Measurements from ENCODE around the gene PRRX2. TPM values are rescaled to one million over a fixed set of nuclear protein-coding genes. Genes with fewer than 3 reads are reported as not detected.

The PRRX2 gene
- total RNA-seq, 1 experiment from 2014 or later: 10.7 TPM

DNA sequence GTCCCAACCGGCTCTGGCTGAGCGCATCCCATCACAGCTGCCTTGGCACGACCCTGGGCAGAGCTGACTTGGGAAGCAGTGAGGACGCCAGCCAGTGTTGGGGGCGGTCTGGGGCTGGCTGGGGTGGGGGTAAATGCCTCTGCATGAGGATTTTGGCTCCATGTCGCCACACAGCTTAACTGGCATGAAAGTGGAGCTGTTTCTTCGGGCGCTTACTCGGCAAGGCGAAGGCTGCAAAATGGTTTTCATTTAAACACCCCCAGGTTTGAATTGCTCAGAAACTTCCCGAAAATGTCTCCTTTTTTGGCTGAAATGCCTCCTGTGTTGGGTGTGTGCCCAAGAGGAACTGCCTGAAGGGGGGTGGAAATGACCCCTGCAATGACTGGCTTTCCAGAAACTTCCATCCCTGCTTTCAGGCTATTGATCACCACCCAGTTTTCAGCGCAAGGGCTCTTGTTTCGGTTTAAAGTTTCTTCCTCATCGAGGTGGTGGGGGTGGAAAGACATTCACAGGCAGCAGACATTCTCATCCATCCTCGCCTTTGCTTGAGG, 49.1 kb downstream of the PRRX2 start (continued):
- TF ChIP-seq, protein P1, sequence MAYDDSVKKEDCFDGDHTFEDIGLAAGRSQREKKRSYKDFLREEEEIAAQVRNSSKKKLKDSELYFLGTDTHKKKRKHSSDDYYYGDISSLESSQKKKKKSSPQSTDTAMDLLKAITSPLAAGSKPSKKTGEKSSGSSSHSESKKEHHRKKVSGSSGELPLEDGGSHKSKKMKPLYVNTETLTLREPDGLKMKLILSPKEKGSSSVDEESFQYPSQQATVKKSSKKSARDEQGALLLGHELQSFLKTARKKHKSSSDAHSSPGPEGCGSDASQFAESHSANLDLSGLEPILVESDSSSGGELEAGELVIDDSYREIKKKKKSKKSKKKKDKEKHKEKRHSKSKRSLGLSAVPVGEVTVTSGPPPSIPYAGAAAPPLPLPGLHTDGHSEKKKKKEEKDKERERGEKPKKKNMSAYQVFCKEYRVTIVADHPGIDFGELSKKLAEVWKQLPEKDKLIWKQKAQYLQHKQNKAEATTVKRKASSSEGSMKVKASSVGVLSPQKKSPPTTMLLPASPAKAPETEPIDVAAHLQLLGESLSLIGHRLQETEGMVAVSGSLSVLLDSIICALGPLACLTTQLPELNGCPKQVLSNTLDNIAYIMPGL (CRISPR knock-in tag; IDR thresholded peaks at IDR 0.05): no peak

DNA sequence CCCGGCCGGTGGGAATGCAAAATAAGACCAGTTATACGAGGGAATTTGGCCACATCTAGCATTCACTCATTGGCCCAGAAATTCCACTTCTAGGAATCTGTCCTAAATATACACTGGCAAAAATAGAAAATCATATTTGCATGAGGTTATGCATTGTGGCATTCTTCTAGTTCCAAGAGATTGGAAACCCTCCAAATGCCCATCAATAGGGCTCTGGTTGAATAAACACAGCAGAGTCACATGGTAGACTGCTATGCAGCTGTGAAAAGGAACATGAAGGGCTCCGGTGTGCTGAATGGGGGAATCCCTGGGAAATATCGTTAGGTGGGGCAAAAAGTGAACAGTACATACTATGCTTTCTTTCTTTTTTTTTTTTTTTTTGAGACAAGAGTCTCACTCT, 50.6 kb downstream of the PRRX2 start:
- ChIA-PET CTCF (interaction anchor here (1.3 to 3.1 kb wide), 2 partner anchors 11 to 74 kb away, joined by 4 to 15 read pairs; no protein-coding TSS in a partner anchor), POLR2A (no interaction called here)
- H3K36me3 Mint-ChIP-seq: no peaks in the 10 kb centered on the region
- H3K27me3 Mint-ChIP-seq (ENCODE audit: low read depth): peaks cover 3% of the 10 kb centered on the region; the same call in 1 of the 2 replicates
- no peak overlapping the region for H3K4me3 Mint-ChIP-seq
- peaks cover 6% of the 10 kb centered on the region; the same call in 1 of the 2 replicates for H3K4me1 Mint-ChIP-seq
- H3K27ac Mint-ChIP-seq: no peak overlapping the region
- DNase-seq (ENCODE audit: low spot score) (no peak), ATAC-seq (no peak)
- no peaks in the 10 kb centered on the region for H3K9me3 Mint-ChIP-seq
- TF ChIP-seq, protein P2, sequence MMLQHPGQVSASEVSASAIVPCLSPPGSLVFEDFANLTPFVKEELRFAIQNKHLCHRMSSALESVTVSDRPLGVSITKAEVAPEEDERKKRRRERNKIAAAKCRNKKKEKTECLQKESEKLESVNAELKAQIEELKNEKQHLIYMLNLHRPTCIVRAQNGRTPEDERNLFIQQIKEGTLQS (CRISPR knock-in tag; conservative IDR thresholded peaks at IDR 0.05): no peak
- TF ChIP-seq CREM (CRISPR knock-in tag; IDR thresholded peaks at IDR 0.05) (no peak), RELA (CRISPR knock-in tag; IDR thresholded peaks at IDR 0.05; ENCODE audit: borderline replicate concordance) (no peak)
- TF ChIP-seq, protein P3, sequence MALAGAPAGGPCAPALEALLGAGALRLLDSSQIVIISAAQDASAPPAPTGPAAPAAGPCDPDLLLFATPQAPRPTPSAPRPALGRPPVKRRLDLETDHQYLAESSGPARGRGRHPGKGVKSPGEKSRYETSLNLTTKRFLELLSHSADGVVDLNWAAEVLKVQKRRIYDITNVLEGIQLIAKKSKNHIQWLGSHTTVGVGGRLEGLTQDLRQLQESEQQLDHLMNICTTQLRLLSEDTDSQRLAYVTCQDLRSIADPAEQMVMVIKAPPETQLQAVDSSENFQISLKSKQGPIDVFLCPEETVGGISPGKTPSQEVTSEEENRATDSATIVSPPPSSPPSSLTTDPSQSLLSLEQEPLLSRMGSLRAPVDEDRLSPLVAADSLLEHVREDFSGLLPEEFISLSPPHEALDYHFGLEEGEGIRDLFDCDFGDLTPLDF (CRISPR knock-in tag; IDR thresholded peaks at IDR 0.05): no peak

DNA sequence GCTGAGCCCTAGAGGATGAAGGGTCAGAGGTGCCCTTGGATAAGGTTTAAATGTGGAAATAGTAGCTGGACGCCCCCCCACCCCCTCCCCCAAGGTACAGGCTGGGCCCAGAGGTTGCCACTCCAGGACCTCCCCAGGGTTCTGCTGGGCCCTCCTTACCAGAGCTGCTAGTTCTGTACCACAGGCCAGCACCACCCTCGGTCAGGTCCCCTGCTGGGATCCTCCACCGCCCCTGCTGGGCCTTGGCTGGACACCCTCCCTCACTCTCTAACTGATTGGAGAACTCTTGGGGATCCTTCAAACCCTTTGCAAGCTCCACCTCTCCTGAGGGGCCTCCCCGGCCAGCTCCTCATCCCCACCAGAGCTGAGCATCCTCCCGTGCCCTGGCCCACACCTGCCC, 52.5 kb downstream of the PRRX2 start:
- POLR2A ChIA-PET: no interaction called here
- no peak overlapping the region for H3K27ac Mint-ChIP-seq

DNA sequence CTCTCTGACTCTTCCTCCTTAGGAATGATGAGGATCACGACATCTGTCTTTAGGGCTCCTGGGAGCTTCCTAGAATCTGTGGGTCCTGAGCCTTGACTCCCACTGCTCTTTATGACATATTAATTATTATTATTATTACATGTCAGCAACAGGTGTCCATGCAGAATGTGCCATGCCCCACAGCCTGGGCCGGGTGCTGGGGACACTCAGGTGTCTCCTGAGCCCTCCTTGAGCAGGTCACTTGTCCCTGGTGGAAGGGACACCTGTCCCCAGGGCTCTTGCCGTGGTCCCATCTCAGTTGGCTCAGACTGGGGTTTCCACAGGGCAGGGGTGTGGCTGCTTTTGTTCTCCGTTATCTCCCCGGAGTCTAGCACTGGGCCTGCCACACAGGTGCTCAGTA, 53.2 kb downstream of the PRRX2 start:
- peaks cover 3% of the 10 kb centered on the region; the same call in 1 of the 2 replicates for H3K27me3 Mint-ChIP-seq (ENCODE audit: low read depth)
- H3K9me3 Mint-ChIP-seq: no peaks in the 10 kb centered on the region
- TF ChIP-seq NFATC4 (CRISPR knock-in tag; IDR thresholded peaks at IDR 0.05) (no peak), FOXJ3 (CRISPR knock-in tag; IDR thresholded peaks at IDR 0.05; ENCODE audit: borderline replicate concordance) (no peak), GRHL2 (CRISPR knock-in tag; IDR thresholded peaks at IDR 0.05; ENCODE audit: insufficient replicate concordance, severe bottlenecking) (no peak), CREM (CRISPR knock-in tag; IDR thresholded peaks at IDR 0.05) (no peak), RELA (CRISPR knock-in tag; IDR thresholded peaks at IDR 0.05; ENCODE audit: borderline replicate concordance) (no peak), IRF2 (CRISPR knock-in tag; IDR thresholded peaks at IDR 0.05; ENCODE audit: borderline replicate concordance, low read depth) (no peak)
- TF ChIP-seq, protein P4, sequence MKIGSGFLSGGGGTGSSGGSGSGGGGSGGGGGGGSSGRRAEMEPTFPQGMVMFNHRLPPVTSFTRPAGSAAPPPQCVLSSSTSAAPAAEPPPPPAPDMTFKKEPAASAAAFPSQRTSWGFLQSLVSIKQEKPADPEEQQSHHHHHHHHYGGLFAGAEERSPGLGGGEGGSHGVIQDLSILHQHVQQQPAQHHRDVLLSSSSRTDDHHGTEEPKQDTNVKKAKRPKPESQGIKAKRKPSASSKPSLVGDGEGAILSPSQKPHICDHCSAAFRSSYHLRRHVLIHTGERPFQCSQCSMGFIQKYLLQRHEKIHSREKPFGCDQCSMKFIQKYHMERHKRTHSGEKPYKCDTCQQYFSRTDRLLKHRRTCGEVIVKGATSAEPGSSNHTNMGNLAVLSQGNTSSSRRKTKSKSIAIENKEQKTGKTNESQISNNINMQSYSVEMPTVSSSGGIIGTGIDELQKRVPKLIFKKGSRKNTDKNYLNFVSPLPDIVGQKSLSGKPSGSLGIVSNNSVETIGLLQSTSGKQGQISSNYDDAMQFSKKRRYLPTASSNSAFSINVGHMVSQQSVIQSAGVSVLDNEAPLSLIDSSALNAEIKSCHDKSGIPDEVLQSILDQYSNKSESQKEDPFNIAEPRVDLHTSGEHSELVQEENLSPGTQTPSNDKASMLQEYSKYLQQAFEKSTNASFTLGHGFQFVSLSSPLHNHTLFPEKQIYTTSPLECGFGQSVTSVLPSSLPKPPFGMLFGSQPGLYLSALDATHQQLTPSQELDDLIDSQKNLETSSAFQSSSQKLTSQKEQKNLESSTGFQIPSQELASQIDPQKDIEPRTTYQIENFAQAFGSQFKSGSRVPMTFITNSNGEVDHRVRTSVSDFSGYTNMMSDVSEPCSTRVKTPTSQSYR (CRISPR knock-in tag; IDR thresholded peaks at IDR 0.05): no peak
- TF ChIP-seq, protein P5, sequence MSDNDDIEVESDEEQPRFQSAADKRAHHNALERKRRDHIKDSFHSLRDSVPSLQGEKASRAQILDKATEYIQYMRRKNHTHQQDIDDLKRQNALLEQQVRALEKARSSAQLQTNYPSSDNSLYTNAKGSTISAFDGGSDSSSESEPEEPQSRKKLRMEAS (CRISPR knock-in tag; IDR thresholded peaks at IDR 0.05): no peak
- H3K36me3 Mint-ChIP-seq: no peaks in the 10 kb centered on the region
- ATAC-seq (no peak), DNase-seq (ENCODE audit: low spot score) (no peak)
- H3K4me3 Mint-ChIP-seq: no peak overlapping the region
- H3K27ac Mint-ChIP-seq: no peak overlapping the region
- ChIA-PET POLR2A (no interaction called here), CTCF (interaction anchor here (0.8 to 1.2 kb wide), 12 partner anchors 8 to 580 kb away, joined by 3 to 6 read pairs (median 3); no protein-coding TSS in a partner anchor)
- no peaks in the 10 kb centered on the region for H3K4me1 Mint-ChIP-seq

More for the DNA sequence above, 52.5 kb downstream of the PRRX2 start:
- Mint-ChIP-seq H3K4me1 (no peaks in the 10 kb centered on the region), H3K9me3 (no peaks in the 10 kb centered on the region), H3K4me3 (no peak overlapping the region), H3K27me3 (ENCODE audit: low read depth) (peaks cover 3% of the 10 kb centered on the region; the same call in 1 of the 2 replicates), H3K36me3 (no peaks in the 10 kb centered on the region)
- DNase-seq (ENCODE audit: low spot score) (no peak), ATAC-seq (no peak)
- TF ChIP-seq TP53 (CRISPR knock-in tag; IDR thresholded peaks at IDR 0.05): no peak
- no peak for TF ChIP-seq NR2C2 (CRISPR knock-in tag; IDR thresholded peaks at IDR 0.05)
- TF ChIP-seq, protein P6, sequence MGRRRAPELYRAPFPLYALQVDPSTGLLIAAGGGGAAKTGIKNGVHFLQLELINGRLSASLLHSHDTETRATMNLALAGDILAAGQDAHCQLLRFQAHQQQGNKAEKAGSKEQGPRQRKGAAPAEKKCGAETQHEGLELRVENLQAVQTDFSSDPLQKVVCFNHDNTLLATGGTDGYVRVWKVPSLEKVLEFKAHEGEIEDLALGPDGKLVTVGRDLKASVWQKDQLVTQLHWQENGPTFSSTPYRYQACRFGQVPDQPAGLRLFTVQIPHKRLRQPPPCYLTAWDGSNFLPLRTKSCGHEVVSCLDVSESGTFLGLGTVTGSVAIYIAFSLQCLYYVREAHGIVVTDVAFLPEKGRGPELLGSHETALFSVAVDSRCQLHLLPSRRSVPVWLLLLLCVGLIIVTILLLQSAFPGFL (CRISPR knock-in tag; IDR thresholded peaks at IDR 0.05; ENCODE audit: borderline replicate concordance): no peak
- no peak for TF ChIP-seq ZNF416 (CRISPR knock-in tag; IDR thresholded peaks at IDR 0.05)
- TF ChIP-seq ZNF671 (CRISPR knock-in tag; IDR thresholded peaks at IDR 0.05): no peak
- TF ChIP-seq ZNF232 (CRISPR knock-in tag; IDR thresholded peaks at IDR 0.05): no peak
- TF ChIP-seq, protein P7, sequence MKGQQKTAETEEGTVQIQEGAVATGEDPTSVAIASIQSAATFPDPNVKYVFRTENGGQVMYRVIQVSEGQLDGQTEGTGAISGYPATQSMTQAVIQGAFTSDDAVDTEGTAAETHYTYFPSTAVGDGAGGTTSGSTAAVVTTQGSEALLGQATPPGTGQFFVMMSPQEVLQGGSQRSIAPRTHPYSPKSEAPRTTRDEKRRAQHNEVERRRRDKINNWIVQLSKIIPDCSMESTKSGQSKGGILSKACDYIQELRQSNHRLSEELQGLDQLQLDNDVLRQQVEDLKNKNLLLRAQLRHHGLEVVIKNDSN (CRISPR knock-in tag; IDR thresholded peaks at IDR 0.05): no peak
- CTCF ChIA-PET: interaction anchor here (0.8 to 1.1 kb wide), 3 partner anchors 9 to 46 kb away, joined by 3 to 4 read pairs (median 4); no protein-coding TSS in a partner anchor

Measured in WTC11 (cell line).